ENCODE data around the gene RASA2.

- TF ChIP-seq CTCF (IDR thresholded peaks at IDR 0.05 in 2 of 3, conservative IDR thresholded peaks at IDR 0.05 in 1 of 3; ENCODE audit: control insufficient read depth in 2 of 3, extremely low read depth in 1 of 3, insufficient read depth in 1 of 3, low read depth in 3 of 3, low read length in 3 of 3) (no peak), CREB1 (IDR thresholded peaks at IDR 0.05; ENCODE audit: low read depth) (no peak)
Measured at GRCh38 chr3:141448606-141449220, 38.1 kb upstream of the RASA2 start.

All from GM12878 (cell line).